Panc1 (cell line): ENCODE data around the gene SDCBP2. TPM values are rescaled to one million over a fixed set of nuclear protein-coding genes. Genes with fewer than 3 reads are reported as not detected.

Experiments
- ATAC-seq: fragments of 200-7000 bp; cut with Tn5 transposase; 2 replicates; pipeline ENCODE4 v1.9.1; 2020; ENCODE audit warnings: mild to moderate bottlenecking, moderate library complexity
- BruUV-seq: library from RNA; stranded (reverse); fragments of 400-500 nt; replicated peaks from 2 replicates; lab custom pipeline; 2021; lab: Mats Ljungman, UMichigan
- CTCF ChIA-PET: fragments of 300-600 bp; sonication (Branson Sonifier 250); formaldehyde crosslinking; loops from one replicate; lab custom pipeline; 2022; ENCODE audit warnings: antibody characterized with exemption; lab: Charles Lee
- POLR2A ChIA-PET: fragments of 300-600 bp; sonication (Branson Sonifier 250); formaldehyde crosslinking; loops from one replicate; lab custom pipeline; 2022; ENCODE audit warnings: antibody characterized with exemption; lab: Charles Lee
- DNase-seq: peaks from one replicate; pipeline ENCODE4 v3.0.0-alpha.2; 2010; ENCODE audit warnings: low read depth, low spot score
- H3K27ac ChIP-seq: 2 replicates; pipeline ENCODE4 v1.5.1; 2011; ENCODE audit warnings: mild to moderate bottlenecking, low read length, inconsistent platforms
- H3K27me3 ChIP-seq: fragments of 200-500 bp; sonication (Bioruptor generic); 2 replicates; pipeline ENCODE4 v1.6.0; 2014; ENCODE audit warnings: low read length, inconsistent platforms; ENCODE audit not compliant: control insufficient read depth, insufficient read depth
- H3K36me3 ChIP-seq: fragments of 200-500 bp; sonication (Bioruptor generic); 2 replicates; pipeline ENCODE4 v1.5.1; 2014; ENCODE audit warnings: inconsistent platforms, mild to moderate bottlenecking, low read length, moderate library complexity; ENCODE audit not compliant: control insufficient read depth, insufficient read depth
- H3K4me1 ChIP-seq: 2 replicates; pipeline ENCODE4 v1.5.1; 2011; ENCODE audit warnings: inconsistent platforms, mild to moderate bottlenecking, low read length, moderate library complexity; ENCODE audit not compliant: control insufficient read depth, insufficient read depth
- H3K4me3 ChIP-seq, 2 experiments: 2 replicates each; pipeline ENCODE4 v1.5.1; 2011 to 2012; ENCODE audit warnings: low read depth in 2 of 2, low read length in 2 of 2, mild to moderate bottlenecking in 2 of 2, inconsistent platforms in 1 of 2, moderate library complexity in 1 of 2
- H3K9me3 ChIP-seq: fragments of 200-500 bp; sonication (Bioruptor generic); 2 replicates; pipeline ENCODE4 v1.5.1; 2014; ENCODE audit warnings: low read depth, mild to moderate bottlenecking, inconsistent platforms, low read length, moderate library complexity; ENCODE audit not compliant: control insufficient read depth, insufficient read depth
- CTCF ChIP-seq: fragments of 450-650 bp; IDR thresholded peaks from 2 replicates; pipeline ENCODE4 v1.5.1; 2017; ENCODE audit warnings: mild to moderate bottlenecking
- POLR2AphosphoS5 ChIP-seq: IDR thresholded peaks from 2 replicates; pipeline ENCODE4 v1.6.1; 2012; ENCODE audit warnings: mild to moderate bottlenecking, low read depth, low read length, moderate library complexity
- SIN3A ChIP-seq: IDR thresholded peaks from 2 replicates; pipeline ENCODE4 v1.6.1; 2012; ENCODE audit warnings: low read depth, mild to moderate bottlenecking, low read length, moderate library complexity, borderline replicate concordance; ENCODE audit not compliant: insufficient read depth
- TCF7L2 ChIP-seq: IDR thresholded peaks from 2 replicates; pipeline ENCODE4 v1.6.1; 2011; ENCODE audit warnings: mild to moderate bottlenecking, low read depth, low read length, inconsistent platforms
- in situ Hi-C: cut with HindIII; loops from 2 replicates; pipeline ENCODE4 v1.10.0; 2016; ENCODE audit warnings: low sequenced_read_pairs, low pct_unique_long_range_greater_than_20kb
- intact Hi-C: fragments of 100-400 bp; cut with micrococcal nuclease; formaldehyde crosslinking; loops from one replicate; pipeline ENCODE4 v1.10.0; 2022; ENCODE audit not compliant: unreplicated experiment
- total RNA-seq: library from RNA; stranded (reverse); gene quantifications from one replicate; pipeline ENCODE4 v1.2.1, GENCODE V29; 2021; ENCODE audit not compliant: unreplicated experiment
- TF ChIP-seq, protein P1 (sequence below), 2 experiments: IDR thresholded peaks; 2 replicates each; pipeline ENCODE4 v1.6.1; 2011 to 2012; ENCODE audit warnings: low read depth in 2 of 2, control low read depth in 1 of 2, low read length in 1 of 2, mild to moderate bottlenecking in 1 of 2, moderate library complexity in 1 of 2; ENCODE audit not compliant: insufficient read depth in 1 of 2

Gene SDCBP2
- total RNA-seq, 1 experiment from 2014 or later = 1.8 TPM

DNA sequence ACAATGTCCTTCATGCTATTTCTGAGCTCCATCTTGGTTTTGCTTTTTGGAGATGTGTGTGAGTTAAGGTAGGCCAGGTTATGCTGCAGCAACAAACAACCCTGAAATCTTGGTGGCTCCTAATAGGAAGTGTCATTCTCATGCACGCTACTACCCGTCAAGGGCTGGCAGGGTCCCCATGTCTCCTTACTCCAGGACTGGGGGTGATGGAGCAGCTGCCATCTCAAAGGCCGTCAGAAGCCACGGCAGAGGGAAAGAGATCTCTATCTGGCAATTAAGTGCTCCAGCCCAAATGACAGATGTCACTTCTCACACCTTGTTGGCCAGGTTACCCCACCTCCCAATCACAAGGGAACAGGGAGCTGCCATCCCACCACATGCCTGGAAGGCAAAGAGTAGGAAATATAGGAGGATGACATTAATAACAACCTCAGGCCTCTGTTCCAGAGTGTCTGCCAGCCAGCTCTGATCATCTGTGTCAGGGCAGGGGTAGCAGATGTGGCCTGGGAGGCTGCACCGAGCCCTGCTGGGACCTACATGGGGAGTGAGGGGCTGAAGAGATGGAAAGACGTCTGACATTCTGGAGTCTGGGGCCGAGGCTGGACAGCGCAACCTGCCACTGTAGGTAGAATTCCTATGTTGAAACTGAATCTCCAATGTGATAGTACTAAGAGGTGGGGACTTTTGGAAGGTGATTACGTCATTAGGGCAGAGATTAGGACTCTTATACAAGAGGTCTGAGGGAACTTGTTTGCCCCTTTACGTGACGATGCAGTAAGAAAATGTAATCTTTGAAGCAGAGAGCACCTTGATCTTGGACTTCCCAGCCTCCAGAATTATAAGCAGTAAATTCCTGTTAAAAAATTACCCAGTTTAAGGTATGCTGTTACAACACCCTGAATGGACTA lies 4.8 kb upstream of the SDCBP2 start:
- no TSS peak for BruUV-seq
- intact Hi-C loops = no loop called here
- TF ChIP-seq TCF7L2 (no peak), SIN3A (no peak), CTCF (no peak), POLR2AphosphoS5 (no peak)
- TF ChIP-seq, protein P1, sequence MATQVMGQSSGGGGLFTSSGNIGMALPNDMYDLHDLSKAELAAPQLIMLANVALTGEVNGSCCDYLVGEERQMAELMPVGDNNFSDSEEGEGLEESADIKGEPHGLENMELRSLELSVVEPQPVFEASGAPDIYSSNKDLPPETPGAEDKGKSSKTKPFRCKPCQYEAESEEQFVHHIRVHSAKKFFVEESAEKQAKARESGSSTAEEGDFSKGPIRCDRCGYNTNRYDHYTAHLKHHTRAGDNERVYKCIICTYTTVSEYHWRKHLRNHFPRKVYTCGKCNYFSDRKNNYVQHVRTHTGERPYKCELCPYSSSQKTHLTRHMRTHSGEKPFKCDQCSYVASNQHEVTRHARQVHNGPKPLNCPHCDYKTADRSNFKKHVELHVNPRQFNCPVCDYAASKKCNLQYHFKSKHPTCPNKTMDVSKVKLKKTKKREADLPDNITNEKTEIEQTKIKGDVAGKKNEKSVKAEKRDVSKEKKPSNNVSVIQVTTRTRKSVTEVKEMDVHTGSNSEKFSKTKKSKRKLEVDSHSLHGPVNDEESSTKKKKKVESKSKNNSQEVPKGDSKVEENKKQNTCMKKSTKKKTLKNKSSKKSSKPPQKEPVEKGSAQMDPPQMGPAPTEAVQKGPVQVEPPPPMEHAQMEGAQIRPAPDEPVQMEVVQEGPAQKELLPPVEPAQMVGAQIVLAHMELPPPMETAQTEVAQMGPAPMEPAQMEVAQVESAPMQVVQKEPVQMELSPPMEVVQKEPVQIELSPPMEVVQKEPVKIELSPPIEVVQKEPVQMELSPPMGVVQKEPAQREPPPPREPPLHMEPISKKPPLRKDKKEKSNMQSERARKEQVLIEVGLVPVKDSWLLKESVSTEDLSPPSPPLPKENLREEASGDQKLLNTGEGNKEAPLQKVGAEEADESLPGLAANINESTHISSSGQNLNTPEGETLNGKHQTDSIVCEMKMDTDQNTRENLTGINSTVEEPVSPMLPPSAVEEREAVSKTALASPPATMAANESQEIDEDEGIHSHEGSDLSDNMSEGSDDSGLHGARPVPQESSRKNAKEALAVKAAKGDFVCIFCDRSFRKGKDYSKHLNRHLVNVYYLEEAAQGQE (IDR thresholded peaks at IDR 0.05; ENCODE audit: insufficient read depth in 1 of 2, low read depth in 2 of 2, low read length in 1 of 2) = no peak
- Histone ChIP-seq H3K36me3 (no peaks in the 10 kb centered on the region), H3K9me3 (no peaks in the 10 kb centered on the region), H3K4me3 (no peak overlapping the region), H3K4me1 (peaks cover 24% of the 10 kb centered on the region), H3K27me3 (no peaks in the 10 kb centered on the region), H3K27ac (no peak overlapping the region)
- in situ Hi-C loops = no loop called here
- POLR2A ChIA-PET = no interaction called here
- DNase-seq (no peak), ATAC-seq (no peak)
- CTCF ChIA-PET = no interaction called here

DNA sequence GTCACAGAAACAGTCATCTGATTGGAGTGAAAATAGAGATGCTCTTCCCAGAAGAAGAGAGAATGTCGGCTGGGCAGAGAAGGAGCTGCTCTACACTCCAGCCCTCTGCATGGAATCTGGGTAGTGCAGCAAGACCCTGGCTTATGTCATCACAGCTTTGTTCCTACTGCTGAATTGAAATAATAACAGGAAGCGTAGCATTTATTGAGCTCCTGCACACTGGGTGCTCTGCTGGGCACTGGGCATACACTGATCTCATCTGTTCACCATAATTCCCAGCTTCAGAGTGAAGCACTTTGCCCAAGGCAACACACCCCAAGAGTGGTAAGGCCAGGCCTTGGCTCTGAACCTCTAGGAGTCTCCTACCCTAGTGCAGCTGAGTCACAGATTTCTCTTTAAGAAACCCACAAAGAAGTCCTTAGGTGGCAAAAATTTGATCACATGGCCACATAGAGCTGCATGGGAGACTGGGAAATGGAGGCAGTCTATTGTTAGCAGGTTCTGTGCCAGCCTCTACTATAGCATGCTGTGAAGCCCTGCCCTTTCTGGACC lies 3.9 kb upstream of the SDCBP2 start:
- H3K27me3 ChIP-seq = no peaks in the 10 kb centered on the region
- H3K36me3 ChIP-seq = no peaks in the 10 kb centered on the region
- H3K4me3 ChIP-seq = no peak overlapping the region
- ATAC-seq = no peak
- peaks cover 29% of the 10 kb centered on the region for H3K4me1 ChIP-seq
- no peak for TF ChIP-seq CTCF
- TF ChIP-seq POLR2AphosphoS5 = no peak
- no peak for TF ChIP-seq TCF7L2
- TF ChIP-seq SIN3A = no peak
- TF ChIP-seq, protein P1 (IDR thresholded peaks at IDR 0.05; ENCODE audit: insufficient read depth in 1 of 2, low read depth in 2 of 2, low read length in 1 of 2) = no peak
- ChIA-PET CTCF (no interaction called here), POLR2A (no interaction called here)
- H3K27ac ChIP-seq = no peak overlapping the region
- DNase-seq = no peak
- no TSS peak for BruUV-seq
- in situ Hi-C loops (no loop called here), intact Hi-C loops (no loop called here)
- no peaks in the 10 kb centered on the region for H3K9me3 ChIP-seq
